Stimulated activated CD4-positive, alpha-beta T cell treated with anti-CD3 and anti-CD28 coated beads, TNF-alpha, amount 100 ng/mL, for 1 hour (primary cell): ENCODE data around the gene DNM3.

Source experiments
- DNase-seq, 3 donors: peaks; one replicate each; pipeline ENCODE4 v3.0.0-alpha.2; 2020; ENCODE audit warnings: low read depth in 3 of 3, low spot score in 1 of 3

DNM3 gene

GRCh38 chr1:172089768-172090510 lies 248.6 kb downstream of the DNM3 start:
- peak; percentile 14 to 46 (median 16) for DNase-seq

- no peak for DNase-seq
These were observed 249.2 kb downstream of the DNM3 start for GRCh38 chr1:172090511-172090817.

GRCh38 chr1:172095846-172096245 lies 254.5 kb downstream of the DNM3 start:
- DNase-seq, result no peak

GRCh38 chr1:172105230-172105629 lies 263.9 kb downstream of the DNM3 start:
- DNase-seq, result no peak

- no peak for DNase-seq
These were observed 266.1 kb downstream of the DNM3 start for GRCh38 chr1:172107316-172107975.

GRCh38 chr1:172108161-172108893 lies 267.0 kb downstream of the DNM3 start:
- DNase-seq, result no peak

- DNase-seq, result no peak
These were observed 268.1 kb downstream of the DNM3 start for GRCh38 chr1:172109359-172109758.

- no peak for DNase-seq
These were observed 271.3 kb downstream of the DNM3 start for GRCh38 chr1:172112576-172112975.

GRCh38 chr1:172117800-172118199 lies 276.5 kb downstream of the DNM3 start:
- peak in 1 of 3 donors; percentile 3 for DNase-seq

- no peak for DNase-seq
These were observed 277.3 kb downstream of the DNM3 start for GRCh38 chr1:172118618-172119017.

- DNase-seq, result no peak
These were observed 277.9 kb downstream of the DNM3 start for GRCh38 chr1:172119184-172119583.

GRCh38 chr1:172120381-172120780 lies 279.1 kb downstream of the DNM3 start:
- no peak for DNase-seq

GRCh38 chr1:172121081-172121717 lies 279.9 kb downstream of the DNM3 start:
- no peak for DNase-seq

- DNase-seq, result no peak
These were observed 281.1 kb downstream of the DNM3 start for GRCh38 chr1:172122381-172122780.

- DNase-seq, result no peak
These were observed 284.0 kb downstream of the DNM3 start for GRCh38 chr1:172125250-172125649.

GRCh38 chr1:172125812-172126430 lies 284.6 kb downstream of the DNM3 start:
- no peak for DNase-seq

GRCh38 chr1:172132836-172133235 lies 291.5 kb downstream of the DNM3 start:
- no peak for DNase-seq

GRCh38 chr1:172134087-172134731 lies 292.9 kb downstream of the DNM3 start:
- no peak for DNase-seq

GRCh38 chr1:172135076-172135672 lies 293.9 kb downstream of the DNM3 start:
- DNase-seq, result no peak

GRCh38 chr1:172135978-172136610 lies 294.8 kb downstream of the DNM3 start:
- DNase-seq, result no peak
